ENCODE results near the gene NGLY1.

The NGLY1 gene

DNA sequence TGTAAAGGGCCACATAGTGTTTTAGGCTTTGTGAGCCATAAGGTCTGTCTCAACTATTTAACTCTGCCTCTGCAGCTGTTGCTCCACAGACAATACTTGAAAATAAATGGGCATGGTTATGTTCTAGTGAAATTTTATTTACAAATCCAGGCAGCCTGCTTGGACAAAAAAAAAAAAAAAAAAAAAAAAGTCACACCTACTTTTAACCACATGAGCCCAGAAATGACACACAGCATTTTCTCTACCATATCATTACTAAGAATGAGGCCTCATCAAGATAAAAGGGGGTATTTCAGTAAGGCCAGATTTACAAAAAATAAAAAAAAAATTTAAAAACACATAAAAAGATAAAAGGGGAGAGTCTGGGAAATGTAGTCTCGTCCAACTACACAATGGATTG is 1.7 kb upstream of the NGLY1 start:
- no peak for DNase-seq (ENCODE audit: low read depth)

DNA sequence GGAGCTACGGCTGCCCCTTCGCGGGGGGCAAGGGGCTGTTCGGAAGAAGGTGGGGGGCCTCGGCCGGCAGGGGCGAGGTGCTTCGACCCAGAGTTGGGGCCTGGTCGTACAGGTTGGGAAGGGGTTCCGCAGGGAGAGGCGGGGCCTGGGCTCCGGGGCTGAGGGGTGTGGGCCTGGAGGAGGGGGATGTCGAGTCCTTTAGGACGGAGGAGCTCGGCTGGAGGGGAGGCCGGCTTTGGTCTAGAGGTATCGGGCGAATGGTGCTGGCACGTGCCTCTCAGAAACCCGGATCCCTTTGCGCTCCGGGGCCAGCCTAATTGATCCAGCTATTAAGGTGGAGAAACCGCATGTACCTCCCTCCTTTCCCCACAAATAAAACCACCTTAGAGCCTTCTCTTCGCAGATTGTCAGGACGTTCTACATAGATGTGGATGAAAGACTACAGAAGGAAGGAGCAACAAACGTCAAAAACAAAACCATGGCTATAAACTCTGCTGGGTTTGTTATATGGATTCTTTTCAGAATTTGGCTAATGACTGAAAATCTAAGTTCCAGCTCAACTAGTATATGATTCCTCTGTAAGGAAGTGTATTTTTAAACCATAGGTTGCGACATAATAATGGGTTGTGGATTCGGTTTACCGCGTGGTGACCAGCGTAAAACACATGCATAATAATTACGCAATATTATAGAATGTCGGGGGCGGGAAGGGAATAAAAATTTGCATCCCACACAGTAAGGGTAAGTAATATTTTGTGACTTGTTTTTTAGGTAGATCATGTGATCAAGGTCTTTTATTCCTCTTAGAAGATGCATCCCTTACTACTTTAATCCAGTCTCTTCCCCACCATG is 644 bp upstream of the NGLY1 start:
- DNase-seq (ENCODE audit: low read depth) = no peak

DNA sequence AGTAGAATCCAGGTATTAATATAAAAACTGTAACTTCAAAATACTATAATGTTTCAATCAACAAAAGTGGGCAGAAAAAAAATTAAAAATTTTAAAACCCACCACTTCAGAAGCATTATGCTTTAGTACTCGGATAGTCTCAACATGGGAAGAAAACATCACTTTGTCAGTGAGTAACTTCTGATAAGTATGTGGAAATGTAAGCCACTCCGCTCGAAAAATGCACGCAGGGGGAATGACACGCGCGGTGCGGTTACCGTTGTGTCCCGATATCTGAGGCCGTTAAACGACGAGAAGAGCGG is 656 bp downstream of the NGLY1 start:
- no peak for DNase-seq (ENCODE audit: low read depth)

DNA sequence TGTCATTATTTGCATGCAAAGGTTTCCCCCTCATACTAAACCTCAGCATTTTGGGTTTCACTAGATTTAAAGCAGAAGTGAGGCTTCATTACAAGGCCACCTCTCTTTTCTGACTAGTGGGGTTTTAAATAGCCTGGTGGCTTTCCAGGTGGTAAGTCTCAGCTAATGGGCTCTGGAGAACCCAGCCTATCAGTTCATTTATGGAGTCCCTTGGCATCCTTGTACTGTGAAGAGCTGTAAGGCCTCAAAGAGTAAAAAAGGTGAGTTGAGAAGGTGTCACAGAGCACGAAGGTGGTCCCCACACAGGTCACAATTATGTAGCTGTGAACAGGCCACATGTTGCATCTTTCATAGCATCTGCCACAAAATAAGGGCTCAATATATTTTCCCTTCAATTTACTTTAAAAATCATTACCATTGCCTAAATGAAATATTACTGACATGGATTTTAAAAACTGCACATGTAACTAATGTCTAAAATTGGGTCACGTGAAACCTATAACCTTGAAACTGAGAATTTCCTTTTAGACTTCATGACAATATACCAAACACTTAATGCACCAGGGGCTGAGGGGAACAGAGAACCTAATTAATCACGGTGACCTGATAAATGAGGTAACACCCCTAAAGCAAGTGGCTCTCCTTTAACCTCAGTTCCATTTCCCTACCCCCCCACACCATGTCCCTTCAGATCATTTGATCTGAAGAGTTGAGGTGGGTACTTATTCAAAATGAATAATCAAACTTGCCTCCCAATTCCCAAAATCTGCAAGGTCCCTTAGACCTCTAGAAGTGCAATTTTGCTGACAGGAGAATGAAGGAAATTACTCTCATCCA is 1.3 kb downstream of the NGLY1 start:
- DNase-seq (ENCODE audit: low read depth) = no peak

DNA sequence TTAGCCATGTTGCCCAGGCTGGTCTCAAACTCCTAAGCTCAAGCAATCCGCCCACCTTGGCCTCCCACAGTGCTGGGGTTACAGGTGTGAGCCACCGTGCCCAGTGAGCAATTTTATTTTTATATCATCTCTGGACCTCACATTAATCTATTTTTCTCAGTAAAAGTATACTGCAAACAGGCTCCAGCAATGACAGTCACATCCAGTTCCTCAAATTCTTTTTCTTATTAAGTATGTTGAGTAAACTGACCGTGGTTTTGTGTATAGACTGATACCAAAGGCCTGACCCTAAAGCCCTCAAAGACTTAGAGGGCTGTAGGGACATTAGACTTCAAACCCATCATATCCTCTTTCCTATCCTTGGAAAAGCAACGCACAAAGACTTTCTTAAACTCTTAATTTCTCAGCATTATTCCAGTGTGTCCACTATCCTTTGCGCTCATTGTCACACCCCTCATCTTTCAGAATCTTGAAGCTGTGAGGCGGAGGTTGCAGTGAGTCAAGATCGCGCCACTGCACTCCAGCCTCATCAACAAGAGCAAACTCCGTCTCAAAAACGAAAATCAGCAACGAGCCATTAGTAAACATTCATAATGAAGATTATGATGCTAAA is 2.0 kb downstream of the NGLY1 start:
- DNase-seq (ENCODE audit: low read depth) = no peak

DNA sequence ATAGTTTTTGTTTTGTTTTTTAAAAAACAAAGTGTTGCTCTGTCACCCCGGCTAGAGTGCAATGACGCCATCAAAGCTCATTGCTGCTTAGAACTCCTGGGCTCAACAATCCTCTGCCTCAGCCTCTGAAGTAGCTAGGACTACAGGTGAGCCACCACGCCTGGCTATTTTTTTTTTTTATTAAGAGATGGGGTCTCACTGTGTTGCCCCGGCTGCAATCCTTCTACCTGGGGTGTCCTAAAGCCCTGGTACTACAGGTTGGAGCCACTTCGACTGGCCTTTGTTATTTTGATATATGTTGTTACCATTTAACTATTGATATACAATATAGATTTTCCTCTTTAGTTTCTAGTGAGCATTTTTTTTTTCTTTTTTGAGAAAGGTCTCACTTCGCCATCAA is 2.6 kb downstream of the NGLY1 start:
- no peak for DNase-seq (ENCODE audit: low read depth)

DNA sequence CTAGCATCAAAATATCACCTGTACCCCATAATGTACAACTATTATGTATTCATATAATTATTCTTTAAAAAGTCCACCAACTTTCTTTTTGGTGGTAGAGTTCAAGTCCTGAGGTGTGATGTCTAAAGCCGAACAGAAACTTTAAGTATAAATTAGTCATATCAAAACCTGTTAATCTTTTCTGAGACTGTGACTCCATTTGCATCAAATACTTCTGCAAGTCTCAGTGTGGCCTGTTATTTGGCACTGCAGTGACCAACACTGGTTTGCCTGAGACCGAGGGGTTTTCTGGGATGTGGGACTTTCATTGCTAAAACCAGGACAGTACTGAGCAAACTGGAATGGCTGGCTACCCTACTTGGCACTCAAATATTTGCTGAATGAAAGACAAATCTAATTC is 7.3 kb downstream of the NGLY1 start:
- no peak for DNase-seq (ENCODE audit: low read depth)

DNA sequence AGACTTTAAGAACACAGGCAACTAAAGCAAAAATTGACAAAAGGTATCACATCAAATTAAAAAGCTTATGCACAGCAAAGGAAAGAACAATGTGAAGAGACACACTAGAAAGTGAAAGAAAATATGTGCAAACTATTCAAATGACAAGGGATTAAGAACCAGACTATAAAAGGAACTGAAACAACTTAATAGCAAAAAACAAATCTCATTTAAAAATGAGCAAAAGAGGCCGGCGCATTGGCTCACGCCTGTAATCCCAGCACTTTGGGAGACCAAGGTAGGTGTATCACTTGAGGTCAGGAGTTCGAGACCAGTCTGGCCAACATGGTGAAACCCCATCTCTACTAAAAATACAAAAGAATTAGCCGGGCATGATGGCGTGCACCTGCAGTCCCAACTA is 14.4 kb downstream of the NGLY1 start:
- DNase-seq (ENCODE audit: low read depth) = no peak

DNA sequence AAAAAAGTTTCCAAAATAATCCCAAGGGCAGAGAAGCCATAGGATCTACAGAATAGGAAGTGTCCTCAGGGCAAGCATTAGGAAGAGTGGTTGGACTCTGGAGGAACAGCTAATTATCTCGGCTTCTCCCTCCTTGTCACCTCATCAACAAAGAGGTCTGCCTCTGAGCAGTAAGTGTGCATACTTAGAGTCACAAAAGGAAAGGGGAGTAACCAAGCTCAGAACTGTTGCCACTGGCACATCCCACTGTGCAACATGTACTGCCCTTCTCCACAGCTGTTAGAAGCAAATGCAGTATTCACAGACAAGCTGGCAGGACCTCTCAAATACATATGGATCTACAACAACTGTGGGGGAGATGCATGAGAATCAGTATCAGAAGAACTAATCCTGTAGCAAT is 31.5 kb downstream of the NGLY1 start:
- no peak for DNase-seq (ENCODE audit: low read depth)

DNA sequence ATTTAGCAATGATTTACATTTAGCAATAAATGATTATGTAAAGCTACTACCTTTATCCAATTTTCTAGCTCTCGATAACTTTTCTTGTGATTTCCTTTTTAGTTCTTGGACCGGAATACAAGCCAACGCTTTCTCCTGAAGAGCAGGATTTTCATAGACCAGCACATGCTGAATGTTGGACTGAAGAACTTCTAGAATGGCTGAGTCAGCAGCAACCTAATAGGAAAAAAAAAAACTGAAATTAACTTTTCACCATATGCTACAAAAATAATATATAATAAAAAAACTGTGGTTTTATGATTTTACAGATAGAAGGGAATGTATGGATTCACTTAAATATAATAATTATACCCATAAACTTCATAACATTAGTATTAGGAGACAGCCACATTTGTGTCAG is 32.2 kb downstream of the NGLY1 start:
- no peak for DNase-seq (ENCODE audit: low read depth)

DNA sequence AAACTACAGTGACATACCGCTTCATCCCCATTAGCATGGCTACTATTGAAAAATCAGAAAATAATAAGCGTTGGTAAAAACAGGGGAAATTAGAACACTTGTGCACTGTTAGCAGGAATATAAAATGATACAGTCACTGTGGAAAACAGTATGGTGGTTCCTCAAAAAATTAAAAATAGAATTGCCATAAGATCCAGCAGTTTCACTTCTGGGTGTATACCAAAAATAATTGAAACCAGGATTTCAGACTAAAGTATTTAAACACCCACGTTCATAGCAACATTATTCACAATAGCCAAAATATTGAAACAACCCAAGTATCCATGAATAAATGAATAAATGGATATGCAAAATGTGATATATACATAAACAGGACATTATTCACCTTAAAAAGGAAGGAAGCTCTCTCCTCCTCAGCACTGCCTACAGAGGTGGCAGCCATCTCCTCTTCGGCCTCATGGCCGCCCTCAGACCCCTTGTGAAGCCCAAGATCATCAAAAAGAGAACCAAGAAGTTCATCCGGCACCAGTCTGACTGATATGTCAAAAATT is 34.1 kb downstream of the NGLY1 start:
- DNase-seq (ENCODE audit: low read depth) = no peak

DNA sequence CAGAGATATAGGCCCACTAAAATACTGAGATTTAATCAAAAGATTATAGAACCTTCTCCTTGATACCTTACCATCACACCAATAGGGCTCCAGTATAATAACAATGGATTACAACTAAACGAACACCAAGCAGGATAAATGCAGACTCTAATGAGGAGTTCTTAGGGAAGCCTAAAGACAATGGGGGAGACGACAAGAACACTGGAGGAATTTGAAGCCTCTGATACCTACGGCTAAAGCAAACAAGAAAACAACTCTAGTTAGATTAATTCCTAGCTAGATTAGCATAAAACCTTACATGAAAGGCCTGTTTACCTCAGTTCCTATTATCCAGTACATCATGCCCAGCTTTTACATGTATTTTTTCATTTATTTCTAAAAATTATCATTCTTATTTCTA is 35.1 kb downstream of the NGLY1 start:
- no peak for DNase-seq (ENCODE audit: low read depth)

DNA sequence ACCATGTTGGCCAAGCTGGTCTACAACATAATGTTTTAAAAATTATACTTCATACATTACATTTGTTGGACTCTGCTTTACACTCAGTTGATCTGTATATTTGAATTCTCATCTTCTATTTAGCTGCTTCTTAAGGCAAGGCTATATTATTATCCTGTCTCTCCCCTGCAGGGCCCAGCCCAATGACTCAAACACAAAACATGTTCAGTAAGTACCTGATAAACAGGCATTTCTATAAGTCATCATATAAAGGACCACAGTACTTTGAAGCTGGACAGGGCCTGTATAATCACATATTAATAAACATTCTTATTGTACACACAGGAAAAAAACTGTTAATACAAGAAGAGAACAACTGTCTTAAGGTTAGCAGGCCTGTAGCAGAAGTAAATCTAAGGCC is 36.2 kb downstream of the NGLY1 start:
- DNase-seq (ENCODE audit: low read depth) = no peak

DNA sequence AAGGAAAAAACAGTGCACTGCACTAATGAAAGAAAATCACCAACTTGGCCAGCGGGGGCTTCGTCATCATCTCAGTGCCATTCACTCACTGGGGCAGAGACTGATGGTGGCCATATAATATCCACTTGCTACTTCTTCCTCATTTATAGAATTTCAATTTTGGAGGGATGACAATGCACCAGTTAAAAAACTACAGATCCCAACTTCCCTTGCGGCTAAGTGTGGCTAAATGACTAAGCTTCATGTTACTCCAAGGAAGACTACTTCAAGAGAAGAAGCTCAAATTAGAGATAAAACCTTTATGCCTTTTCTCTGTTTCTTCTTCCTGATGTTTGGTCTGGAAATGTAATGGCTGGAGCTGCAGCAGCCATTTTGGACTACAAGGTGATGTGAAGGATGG is 38.8 kb downstream of the NGLY1 start:
- no peak for DNase-seq (ENCODE audit: low read depth)

DNA sequence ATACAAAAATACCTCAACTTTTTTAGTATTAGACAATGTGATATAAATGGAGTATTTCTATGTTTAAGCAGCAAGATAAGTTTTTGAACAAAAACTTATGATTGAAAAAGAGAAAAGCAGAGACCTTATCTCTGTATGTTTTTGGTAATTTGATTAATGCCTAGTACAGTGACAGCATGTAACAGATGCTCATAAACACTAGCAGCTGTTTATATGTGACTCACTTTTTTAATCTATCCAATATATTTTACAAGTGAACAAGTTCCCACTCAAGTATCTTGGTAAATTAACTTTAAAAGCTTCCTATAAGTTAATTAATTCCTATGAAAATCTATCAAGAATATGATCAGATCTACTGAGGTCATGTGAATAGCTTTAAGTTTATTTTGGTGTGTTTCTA is 55.1 kb downstream of the NGLY1 start:
- no peak for DNase-seq (ENCODE audit: low read depth)

DNA sequence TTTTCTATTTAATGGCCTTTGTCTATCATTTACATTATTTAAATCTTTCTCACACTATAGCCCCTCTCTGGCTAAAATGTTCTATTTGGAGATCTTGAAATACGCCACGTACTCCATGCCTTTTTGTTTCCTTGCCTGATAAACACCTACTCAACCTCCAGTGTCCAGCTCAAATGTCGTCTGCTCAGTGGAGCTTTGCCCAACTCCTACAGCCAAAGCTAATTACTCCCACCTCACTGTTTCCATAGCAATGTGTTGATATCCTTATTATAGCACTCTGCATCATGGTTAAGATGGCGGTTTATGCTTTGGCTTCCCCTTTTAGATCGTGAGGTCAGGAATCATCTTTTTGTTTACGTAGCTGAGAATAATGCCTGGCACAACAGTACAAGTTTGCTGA is 55.9 kb downstream of the NGLY1 start:
- DNase-seq (ENCODE audit: low read depth) = no peak

DNA sequence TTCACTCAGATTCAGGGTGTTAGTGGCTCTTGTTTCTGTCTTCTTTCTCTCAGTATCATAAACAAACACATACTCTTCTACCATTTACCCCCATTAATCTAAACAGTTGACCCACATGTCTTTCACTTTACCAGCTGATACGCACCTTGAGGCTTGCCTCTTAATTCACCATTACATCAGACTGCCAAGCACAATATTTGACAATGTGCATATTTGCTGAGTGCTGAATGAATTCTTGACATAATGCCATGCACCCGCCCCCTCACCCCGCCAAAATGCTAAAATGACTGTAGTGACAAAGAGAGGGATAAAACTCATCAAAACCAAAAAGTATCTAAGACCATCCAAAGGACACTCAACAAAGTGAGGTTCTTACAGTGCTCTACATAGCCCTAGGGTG is 57.4 kb downstream of the NGLY1 start:
- no peak for DNase-seq (ENCODE audit: low read depth)

DNA sequence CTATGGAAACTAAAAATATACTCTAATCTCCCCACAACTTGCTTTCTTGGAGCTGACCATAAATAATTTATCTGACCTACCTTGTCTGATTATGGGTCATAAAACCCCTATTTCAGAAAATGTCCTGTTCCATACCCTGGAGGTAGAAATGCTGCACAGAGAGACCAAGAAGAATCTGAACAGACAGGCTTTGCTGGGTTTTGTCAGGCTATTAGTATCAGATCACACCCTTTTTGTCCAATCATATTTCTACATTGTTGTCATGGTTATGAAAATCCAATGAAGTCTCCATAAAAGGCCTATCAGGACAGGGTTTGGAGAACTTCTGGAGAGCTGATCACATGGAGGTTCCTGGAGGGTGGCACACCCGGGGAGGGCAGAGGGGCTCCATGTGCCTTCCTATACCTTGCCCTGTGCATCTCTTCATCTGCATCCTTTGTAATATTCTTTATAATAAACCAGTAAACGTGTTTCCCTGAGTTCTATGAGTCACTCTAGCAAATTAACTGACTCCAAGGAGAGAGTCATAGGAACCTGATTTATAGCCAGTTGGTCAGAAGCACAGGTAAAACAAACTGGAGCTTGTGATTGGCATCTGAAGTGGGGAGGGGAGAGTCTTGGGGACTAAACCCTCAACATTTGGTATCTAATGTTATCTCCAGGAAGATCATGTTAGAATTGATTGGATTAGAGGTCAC is 58.1 kb downstream of the NGLY1 start:
- no peak for DNase-seq (ENCODE audit: low read depth)

DNA sequence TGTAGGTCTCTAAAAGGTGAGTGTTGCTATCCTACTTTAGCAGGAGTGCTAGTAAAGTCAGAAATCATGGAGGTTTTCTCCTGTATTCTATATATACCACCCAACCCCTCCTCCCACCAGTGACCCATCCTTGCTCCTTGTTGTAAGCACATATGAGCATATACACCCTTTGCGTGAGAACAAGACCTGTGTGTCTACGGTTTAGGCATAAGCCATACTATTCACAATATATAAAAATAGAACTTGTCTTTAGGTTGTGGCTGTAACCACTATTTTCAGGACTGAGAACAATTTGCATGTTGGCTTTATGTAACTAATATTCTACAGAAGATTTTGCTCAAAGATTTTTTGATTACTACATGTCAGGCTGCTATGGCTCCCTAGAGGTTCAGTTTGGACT is 59.4 kb downstream of the NGLY1 start:
- no peak for DNase-seq (ENCODE audit: low read depth)

DNA sequence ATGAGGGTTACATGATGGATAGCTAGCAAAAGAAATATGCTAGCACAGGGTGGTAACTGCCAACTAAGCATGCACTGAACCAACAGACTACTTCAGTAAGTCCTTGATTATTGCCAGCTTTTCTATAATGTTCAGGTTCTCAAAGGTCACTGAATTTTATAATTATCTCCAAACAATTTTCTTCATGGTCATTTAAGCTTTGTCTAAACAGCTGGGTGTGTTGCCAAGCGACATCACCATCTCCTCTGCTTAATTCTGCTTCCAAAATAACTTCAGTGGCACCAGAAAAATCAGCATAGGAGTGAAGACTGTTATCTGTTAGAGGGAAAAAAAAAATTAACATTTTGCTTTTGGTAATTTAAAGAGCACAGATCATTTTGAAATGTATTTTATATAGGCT is 63.9 kb downstream of the NGLY1 start:
- DNase-seq (ENCODE audit: low read depth) = no peak

DNA sequence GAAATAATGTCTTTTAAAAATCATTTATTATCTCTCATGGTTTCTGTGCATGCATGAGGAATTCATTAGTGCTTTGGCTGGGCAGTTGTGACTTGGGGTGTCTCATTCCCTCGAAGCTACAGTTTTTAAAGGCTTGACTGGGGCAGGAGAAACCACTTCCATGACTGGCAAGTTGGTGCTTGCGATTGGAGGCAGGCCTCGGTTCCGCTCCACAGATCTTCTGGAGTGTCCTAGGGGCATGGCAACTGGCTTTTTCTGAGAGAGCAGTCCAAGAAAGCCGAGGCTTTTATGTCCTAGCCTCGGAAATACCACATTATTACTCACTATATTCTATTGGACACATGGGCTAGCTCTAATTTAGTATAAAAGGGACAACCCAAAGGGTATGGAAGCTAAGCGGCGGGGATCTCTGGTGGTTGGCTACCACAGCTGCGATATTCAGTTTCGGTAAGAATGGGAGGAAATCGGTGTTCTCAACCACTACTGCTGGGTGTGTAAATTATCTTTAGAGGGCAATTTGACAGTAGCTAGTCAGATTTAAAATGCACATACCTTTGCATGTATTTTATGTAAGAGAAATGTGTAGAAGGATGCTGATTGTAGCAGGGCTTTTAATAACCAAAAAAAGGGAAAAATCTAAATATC is 69.8 kb downstream of the NGLY1 start:
- no peak for DNase-seq (ENCODE audit: low read depth)

DNA sequence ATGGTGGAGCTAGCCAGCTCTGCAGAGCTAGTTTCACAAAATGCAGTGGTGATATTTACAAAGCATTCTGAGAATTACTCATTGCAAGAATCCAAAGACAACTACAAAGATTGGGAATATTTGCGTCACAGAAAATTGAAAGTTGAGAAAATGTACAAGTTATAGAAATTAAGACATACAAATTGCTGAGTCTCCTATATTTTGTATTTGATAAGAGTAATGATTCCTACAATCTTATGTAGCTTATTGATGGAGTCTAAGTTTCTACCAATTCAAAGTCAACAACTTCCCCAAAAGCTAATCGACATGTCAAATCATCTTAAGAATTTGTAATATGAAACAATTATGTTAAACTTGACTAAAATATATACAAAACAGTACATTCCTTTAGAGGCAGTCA is 72.2 kb downstream of the NGLY1 start:
- DNase-seq (ENCODE audit: low read depth) = no peak
